Muscle of leg (tissue), 11 donors: ENCODE measurements around the gene GNB3. TPM values are rescaled to one million over a fixed set of nuclear protein-coding genes. Genes with fewer than 3 reads are reported as not detected.

Experiments
- DNase-seq: peaks from one replicate; pipeline ENCODE4 v3.0.0; 2013
- H3K27ac ChIP-seq: one replicate; pipeline ENCODE4 v1.5.1; 2013; ENCODE audit warnings: mild to moderate bottlenecking, low read length, control low read depth
- H3K27me3 ChIP-seq: one replicate; pipeline ENCODE4 v1.6.1; 2013; ENCODE audit warnings: low read length; ENCODE audit not compliant: control insufficient read depth, insufficient read depth
- H3K36me3 ChIP-seq: one replicate; pipeline ENCODE4 v1.6.1; 2013; ENCODE audit warnings: low read length; ENCODE audit not compliant: control insufficient read depth, insufficient read depth
- H3K4me1 ChIP-seq: one replicate; pipeline ENCODE4 v1.6.1; 2013; ENCODE audit warnings: low read length; ENCODE audit not compliant: control insufficient read depth, insufficient read depth
- H3K4me3 ChIP-seq: one replicate; pipeline ENCODE4 v1.5.1; 2013; ENCODE audit warnings: low read length, control low read depth
- H3K9me3 ChIP-seq: replicated peaks from 2 replicates; pipeline ENCODE4 v1.6.1; 2013; ENCODE audit warnings: low read depth, low read length; ENCODE audit not compliant: control insufficient read depth
- WGBS: methylation state at CpG from one replicate; pipeline ENCODE4 v1.1.5; 2013; ENCODE audit warnings: missing lambda C conversion rate; ENCODE audit not compliant: insufficient coverage; 5-methylcytosine and 5-hydroxymethylcytosine counted together
- polyA plus RNA-seq, 8 donors: library from polyadenylated mRNA; unstranded; fragments of 120-200 nt; gene quantifications; one replicate each; pipeline versions ENCODE4 v1.2.1 to v1.2.3, GENCODE V29; 2013; ENCODE audit warnings: inconsistent platforms in 1 of 8, low replicate concordance in 1 of 8; ENCODE audit not compliant: insufficient read length in 8 of 8, insufficient read depth in 1 of 8
- total RNA-seq: library from RNA; stranded (reverse); fragments of 120-200 nt; gene quantifications from one replicate; pipeline ENCODE4 v1.2.4, GENCODE V29; 2013

GNB3 gene
- total and polyA plus RNA-seq, 9 donors: 4.7 to 41.7 (median 22.4) TPM

DNA sequence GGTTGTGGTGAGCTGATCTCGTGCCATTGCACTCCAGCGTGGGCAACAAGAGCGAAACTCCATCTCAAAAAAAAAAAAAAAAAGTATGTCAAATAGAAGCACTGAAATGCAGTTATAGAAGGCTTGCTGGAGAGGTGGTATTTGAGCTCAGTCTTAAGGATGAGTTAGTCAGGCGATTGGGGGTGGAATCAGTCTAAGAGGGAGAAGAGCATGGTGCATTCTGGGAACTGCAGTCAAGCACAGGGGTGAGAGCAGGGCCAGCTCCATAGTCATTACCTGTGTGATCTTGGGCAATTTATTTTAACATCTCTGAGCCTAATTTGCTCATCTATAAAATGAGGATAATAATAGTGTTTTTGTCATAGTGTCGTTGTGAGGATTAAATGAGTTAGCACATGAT, 5.9 kb upstream of the GNB3 start:
- Histone ChIP-seq H3K4me1 (peaks cover 16% of the 10 kb centered on the region), H3K36me3 (peaks cover 78% of the 10 kb centered on the region), H3K4me3 (no peak overlapping the region), H3K9me3 (no peaks in the 10 kb centered on the region), H3K27ac (no peak overlapping the region), H3K27me3 (no peaks in the 10 kb centered on the region)
- whole genome bisulfite sequencing: 54% methylated on average over 1 of the region's 5 CpGs
- no peak for DNase-seq

DNA sequence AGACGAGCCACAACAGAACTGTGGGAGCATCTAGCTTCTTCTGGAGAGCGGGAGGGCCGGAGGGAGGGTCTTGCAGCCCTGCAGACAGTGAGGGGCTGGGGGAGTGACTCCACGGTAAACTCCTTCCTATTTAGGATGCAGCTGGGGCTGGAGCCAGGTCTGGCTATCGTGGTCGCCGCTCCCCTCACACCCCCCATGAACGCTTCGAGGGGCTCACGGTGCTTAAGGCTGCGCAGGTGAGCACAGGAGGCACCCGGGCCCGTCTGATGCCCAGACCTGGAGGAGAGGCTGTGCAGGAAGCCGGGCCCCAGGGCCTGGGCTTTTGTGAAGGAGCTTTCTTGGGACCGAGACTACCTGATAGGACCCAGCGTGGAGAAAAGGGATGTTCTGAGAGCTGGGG, 3.9 kb upstream of the GNB3 start:
- no peak overlapping the region for H3K4me3 ChIP-seq
- 90% methylated on average over 10 of the region's 16 CpGs for WGBS
- no peak overlapping the region for H3K27ac ChIP-seq
- H3K36me3 ChIP-seq: peaks cover 63% of the 10 kb centered on the region
- H3K4me1 ChIP-seq: peaks cover 28% of the 10 kb centered on the region
- no peaks in the 10 kb centered on the region for H3K9me3 ChIP-seq
- H3K27me3 ChIP-seq: no peaks in the 10 kb centered on the region
- DNase-seq: no peak

DNA sequence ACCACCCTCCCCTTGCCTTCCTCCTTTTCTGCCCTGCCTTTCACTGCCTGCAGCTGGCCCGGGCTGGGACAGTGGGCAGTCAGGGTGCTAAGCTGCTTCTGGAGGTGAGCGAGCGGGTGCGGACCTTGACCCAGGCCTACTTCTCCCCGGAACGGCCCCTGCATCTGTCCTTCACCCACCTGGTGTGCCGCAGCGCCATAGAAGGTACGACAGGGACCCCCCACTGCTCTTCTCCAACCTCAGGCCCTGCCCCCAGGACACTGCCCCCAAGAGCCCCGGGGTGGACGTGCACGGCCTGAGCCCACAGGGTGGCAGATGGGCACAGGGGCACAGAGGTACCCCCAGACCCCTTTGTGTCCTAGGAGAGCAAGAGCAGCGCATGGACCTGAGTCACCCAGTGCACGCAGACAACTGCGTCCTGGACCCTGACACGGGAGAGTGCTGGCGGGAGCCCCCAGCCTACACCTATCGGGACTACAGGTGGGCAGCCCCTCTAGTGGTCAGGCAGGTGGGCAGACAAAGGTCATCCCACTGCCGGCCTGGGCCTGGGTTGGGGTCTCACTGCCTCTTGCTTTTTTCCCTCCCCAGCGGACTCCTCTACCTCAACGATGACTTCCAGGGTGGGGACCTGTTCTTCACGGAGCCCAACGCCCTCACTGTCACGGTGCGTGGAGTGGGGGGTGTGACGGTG, 3.2 kb upstream of the GNB3 start:
- peaks cover 56% of the 10 kb centered on the region for H3K36me3 ChIP-seq
- H3K27me3 ChIP-seq: no peaks in the 10 kb centered on the region
- no peak overlapping the region for H3K27ac ChIP-seq
- DNase-seq: no peak
- H3K4me3 ChIP-seq: no peak overlapping the region
- 82% methylated on average over 20 of the region's 26 CpGs for WGBS
- H3K4me1 ChIP-seq: peaks cover 28% of the 10 kb centered on the region
- H3K9me3 ChIP-seq: no peaks in the 10 kb centered on the region

DNA sequence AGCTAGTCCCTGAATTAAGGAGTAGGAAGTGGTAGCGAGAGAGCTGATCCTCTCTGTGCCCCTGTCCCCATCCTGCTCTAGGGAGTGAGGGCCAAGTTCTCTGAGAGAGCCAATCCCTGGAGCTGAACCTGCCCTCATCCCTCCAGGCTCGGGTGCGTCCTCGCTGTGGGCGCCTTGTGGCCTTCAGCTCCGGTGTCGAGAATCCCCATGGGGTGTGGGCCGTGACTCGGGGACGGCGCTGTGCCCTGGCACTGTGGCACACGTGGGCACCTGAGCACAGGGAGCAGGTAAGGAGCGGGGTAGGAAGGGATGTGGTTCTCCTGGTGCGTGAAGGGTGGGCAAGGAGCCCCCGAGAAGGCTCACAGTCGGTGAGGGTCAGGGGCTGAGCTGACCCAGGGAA, 1.9 kb upstream of the GNB3 start:
- no peak overlapping the region for H3K27ac ChIP-seq
- no peaks in the 10 kb centered on the region for H3K9me3 ChIP-seq
- peaks cover 28% of the 10 kb centered on the region for H3K4me1 ChIP-seq
- H3K4me3 ChIP-seq: no peak overlapping the region
- DNase-seq: no peak
- H3K27me3 ChIP-seq: no peaks in the 10 kb centered on the region
- H3K36me3 ChIP-seq: peaks cover 53% of the 10 kb centered on the region
- 88% methylated on average over 13 of the region's 16 CpGs for WGBS

DNA sequence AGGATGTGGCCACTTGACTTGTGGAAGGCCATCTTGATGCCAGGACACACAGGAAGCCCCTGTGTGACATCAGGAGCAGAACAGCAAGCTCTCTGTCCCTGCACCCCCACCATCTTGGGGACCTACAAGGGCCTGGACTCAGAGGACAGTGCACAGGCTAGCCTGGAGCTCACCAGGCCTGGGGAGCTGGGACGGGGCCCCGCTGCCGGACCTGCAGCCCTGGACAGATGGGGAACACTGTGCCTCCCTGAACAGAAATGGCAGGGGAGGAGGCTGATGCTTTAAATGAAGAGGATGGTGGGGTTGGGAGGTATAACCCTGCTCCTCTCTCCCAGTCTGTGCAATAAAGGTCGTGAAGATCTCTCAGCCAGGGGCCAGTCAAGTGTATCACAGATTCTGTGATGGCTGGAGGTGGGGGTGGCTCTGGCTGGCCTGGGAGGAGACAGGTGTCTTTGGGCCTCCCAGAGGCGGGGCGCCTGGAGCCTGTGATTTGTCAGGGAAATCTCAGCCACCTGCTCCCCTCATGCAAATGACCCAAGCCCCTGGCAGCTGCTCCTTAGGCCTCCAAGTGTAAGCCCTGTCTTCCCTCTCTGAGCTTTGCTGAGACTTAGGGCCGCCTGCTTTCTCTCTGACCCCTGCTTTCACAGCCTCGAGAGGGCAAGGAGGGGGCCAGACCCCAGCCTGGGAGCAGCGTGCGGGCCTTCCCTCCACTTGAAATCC, 1.1 kb upstream of the GNB3 start:
- peak; percentile 82 for DNase-seq
- Histone ChIP-seq H3K27me3 (no peaks in the 10 kb centered on the region), H3K9me3 (no peaks in the 10 kb centered on the region), H3K4me1 (peaks cover 28% of the 10 kb centered on the region), H3K4me3 (no peak overlapping the region), H3K27ac (peak overlapping the region; percentile 96), H3K36me3 (peaks cover 55% of the 10 kb centered on the region)
- 56% methylated on average over 7 of the region's 10 CpGs for WGBS

DNA sequence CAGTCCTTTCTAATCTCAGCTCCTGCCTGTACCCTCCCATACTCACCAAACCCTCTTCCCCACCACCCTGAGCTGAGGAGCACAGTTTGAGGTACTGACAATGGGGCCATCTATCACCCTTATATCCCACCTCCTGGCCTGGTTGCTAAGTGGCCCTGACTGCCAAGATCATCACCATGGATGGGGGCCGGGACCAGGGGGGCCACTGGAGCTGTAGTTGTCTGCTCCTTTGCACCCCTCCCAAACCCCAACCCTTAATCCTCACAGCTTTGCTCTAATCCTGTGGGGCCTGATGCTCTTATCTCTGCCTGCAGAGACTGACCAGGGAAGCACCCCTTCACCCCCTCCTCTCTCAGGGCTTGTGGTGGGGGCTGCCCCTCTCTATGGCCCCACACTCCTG, 395 bp upstream of the GNB3 start:
- no peaks in the 10 kb centered on the region for H3K9me3 ChIP-seq
- H3K4me3 ChIP-seq: no peak overlapping the region
- H3K36me3 ChIP-seq: peaks cover 57% of the 10 kb centered on the region
- 50% methylated on average over 1 of the region's 1 CpG for WGBS
- no peaks in the 10 kb centered on the region for H3K27me3 ChIP-seq
- peak overlapping the region; percentile 96 for H3K27ac ChIP-seq
- H3K4me1 ChIP-seq: peaks cover 28% of the 10 kb centered on the region
- DNase-seq: no peak

DNA sequence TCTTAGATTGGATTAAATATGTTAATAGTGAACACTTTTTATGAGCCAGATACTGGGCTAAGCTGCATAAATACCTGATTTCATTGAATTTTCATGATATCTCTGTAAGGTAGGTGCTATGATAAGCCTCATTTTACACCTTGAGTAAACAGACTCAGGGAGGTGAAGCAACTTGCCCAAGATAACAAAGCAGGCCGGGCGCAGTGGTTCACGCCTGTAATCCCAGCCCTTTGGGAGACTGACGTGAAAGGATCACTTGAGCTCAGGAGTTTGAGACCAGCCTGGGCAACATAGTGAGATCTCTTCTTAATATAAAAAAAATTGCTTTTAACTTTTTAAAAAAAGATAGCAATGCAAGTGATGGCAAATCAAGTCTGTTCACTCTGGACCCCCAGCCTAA, 1.4 kb downstream of the GNB3 start:
- DNase-seq: no peak
- Histone ChIP-seq H3K4me3 (no peak overlapping the region), H3K27ac (no peak overlapping the region), H3K9me3 (no peaks in the 10 kb centered on the region), H3K27me3 (no peaks in the 10 kb centered on the region), H3K36me3 (peaks cover 58% of the 10 kb centered on the region), H3K4me1 (peaks cover 28% of the 10 kb centered on the region)
- no CpG with 5 or more reads among the region's 4 CpGs for WGBS

DNA sequence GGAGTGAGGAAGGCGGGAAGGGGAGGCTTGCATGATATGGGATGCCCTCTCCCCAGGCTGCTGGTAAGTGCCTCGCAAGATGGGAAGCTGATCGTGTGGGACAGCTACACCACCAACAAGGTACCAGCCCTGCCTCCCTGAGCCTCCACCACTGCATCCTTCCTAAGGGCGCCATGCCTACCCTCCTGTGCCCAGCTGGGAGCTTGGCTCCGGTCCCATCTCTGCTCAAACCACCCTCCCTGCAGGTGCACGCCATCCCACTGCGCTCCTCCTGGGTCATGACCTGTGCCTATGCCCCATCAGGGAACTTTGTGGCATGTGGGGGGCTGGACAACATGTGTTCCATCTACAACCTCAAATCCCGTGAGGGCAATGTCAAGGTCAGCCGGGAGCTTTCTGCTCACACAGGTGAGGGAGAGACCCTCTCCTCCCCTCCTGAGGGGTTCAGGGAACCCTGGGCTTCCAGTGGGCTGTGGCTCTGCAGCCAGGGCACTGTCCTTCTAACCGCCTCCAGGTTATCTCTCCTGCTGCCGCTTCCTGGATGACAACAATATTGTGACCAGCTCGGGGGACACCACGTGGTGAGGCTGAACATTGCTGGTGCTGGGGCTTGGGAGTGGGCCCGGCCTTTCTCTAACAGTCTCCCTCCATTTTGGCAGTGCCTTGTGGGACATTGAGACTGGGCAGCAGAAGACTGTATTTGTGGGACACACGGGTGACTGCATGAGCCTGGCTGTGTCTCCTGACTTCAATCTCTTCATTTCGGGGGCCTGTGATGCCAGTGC, 2.6 kb downstream of the GNB3 start:
- no peaks in the 10 kb centered on the region for H3K9me3 ChIP-seq
- H3K36me3 ChIP-seq: peaks cover 55% of the 10 kb centered on the region
- peaks cover 28% of the 10 kb centered on the region for H3K4me1 ChIP-seq
- 77% methylated on average over 9 of the region's 16 CpGs for whole genome bisulfite sequencing
- no peak for DNase-seq
- H3K4me3 ChIP-seq: no peak overlapping the region
- no peaks in the 10 kb centered on the region for H3K27me3 ChIP-seq
- H3K27ac ChIP-seq: no peak overlapping the region

DNA sequence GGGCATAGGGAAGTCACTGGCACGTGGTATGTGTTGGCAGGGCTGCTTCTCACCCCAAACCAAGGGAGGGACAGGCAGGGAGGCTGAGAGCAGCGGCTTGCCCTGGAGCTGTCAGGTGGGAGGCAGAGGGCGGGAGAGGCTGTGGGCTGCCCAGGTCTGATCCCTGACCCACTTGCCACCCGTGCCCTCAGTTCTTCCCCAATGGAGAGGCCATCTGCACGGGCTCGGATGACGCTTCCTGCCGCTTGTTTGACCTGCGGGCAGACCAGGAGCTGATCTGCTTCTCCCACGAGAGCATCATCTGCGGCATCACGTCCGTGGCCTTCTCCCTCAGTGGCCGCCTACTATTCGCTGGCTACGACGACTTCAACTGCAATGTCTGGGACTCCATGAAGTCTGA, 4.7 kb downstream of the GNB3 start:
- Histone ChIP-seq H3K4me1 (peaks cover 23% of the 10 kb centered on the region), H3K36me3 (peaks cover 55% of the 10 kb centered on the region), H3K4me3 (no peak overlapping the region), H3K27me3 (no peaks in the 10 kb centered on the region), H3K27ac (no peak overlapping the region), H3K9me3 (no peaks in the 10 kb centered on the region)
- WGBS: 83% methylated on average over 17 of the region's 17 CpGs
- no peak for DNase-seq

DNA sequence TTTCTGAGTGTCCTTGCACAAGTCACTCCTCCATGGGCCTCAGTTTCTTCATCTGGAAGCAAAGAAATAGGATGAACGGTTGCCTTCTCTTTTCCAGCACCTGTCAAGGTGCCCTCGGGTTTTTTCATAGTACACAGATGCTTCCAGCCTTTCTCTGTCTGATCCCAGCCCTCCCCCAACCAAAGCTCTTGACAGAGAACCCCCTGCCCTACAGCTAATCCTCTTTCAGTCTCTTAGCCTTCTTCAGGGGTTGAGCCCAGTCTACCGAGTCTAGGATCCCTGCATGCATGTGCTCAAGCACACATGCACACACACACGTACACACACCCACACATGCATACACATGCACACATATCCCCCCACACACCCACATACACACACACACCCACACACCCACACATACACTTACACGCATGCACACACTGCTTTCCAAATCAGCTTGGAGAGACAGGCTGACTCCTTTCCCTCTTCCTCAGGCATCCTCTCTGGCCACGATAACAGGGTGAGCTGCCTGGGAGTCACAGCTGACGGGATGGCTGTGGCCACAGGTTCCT, 5.7 kb downstream of the GNB3 start:
- Histone ChIP-seq H3K27me3 (no peaks in the 10 kb centered on the region), H3K4me1 (peaks cover 21% of the 10 kb centered on the region), H3K9me3 (no peaks in the 10 kb centered on the region), H3K36me3 (peaks cover 59% of the 10 kb centered on the region), H3K4me3 (no peak overlapping the region), H3K27ac (no peak overlapping the region)
- DNase-seq: no peak
- WGBS: 81% methylated on average over 4 of the region's 7 CpGs
